K562 (cell line): ENCODE measurements around the gene CELSR1. TPM values are rescaled to one million over a fixed set of nuclear protein-coding genes. Genes with fewer than 3 reads are reported as not detected.

Source experiments
- ARID3A ChIP-seq: IDR thresholded peaks from 2 replicates; pipeline ENCODE4 v1.6.1; 2012; ENCODE audit warnings: low read depth, low read length, improper control_type of control experiment, borderline replicate concordance
- CHAMP1 ChIP-seq: fragments of 450-650 bp; IDR thresholded peaks from 2 replicates; pipeline ENCODE4 v1.6.1; 2016; ENCODE audit warnings: mild to moderate bottlenecking
- HDAC1 ChIP-seq, 2 experiments: fragments of 450-650 bp; IDR thresholded peaks; 2 replicates each; pipeline ENCODE4 v1.6.1; 2016 to 2017; ENCODE audit warnings: inconsistent platforms in 1 of 2, mild to moderate bottlenecking in 1 of 2, moderate library complexity in 1 of 2
- HNRNPL ChIP-seq: fragments of 200-400 bp; formaldehyde crosslinking; IDR thresholded peaks from 2 replicates; pipeline ENCODE4 v1.6.1; 2017; ENCODE audit warnings: low read depth, mild to moderate bottlenecking, low read length
- LEF1 ChIP-seq: fragments of 450-650 bp; IDR thresholded peaks from 2 replicates; pipeline ENCODE4 v1.6.1; 2016; ENCODE audit warnings: mild to moderate bottlenecking
- MTA1 ChIP-seq: fragments of 450-650 bp; IDR thresholded peaks from 2 replicates; pipeline ENCODE4 v1.6.1; 2017; ENCODE audit warnings: borderline replicate concordance
- PRMT5 ChIP-seq: sonication (generic); formaldehyde crosslinking; IDR thresholded peaks from 2 replicates; pipeline ENCODE4 v1.5.0; 2020; ENCODE audit warnings: missing genetic modification reagents
- RAD21 ChIP-seq, 2 experiments: fragments of 250-450 bp in 1 of 2; fragments of 450-650 bp in 1 of 2; sonication (Bioruptor Pico) in 1 of 2; formaldehyde crosslinking in 1 of 2; IDR thresholded peaks in 1 of 2; conservative IDR thresholded peaks in 1 of 2; 2 replicates each; pipeline versions ENCODE4 v1.4.0 to v1.8.0; 2020 to 2022; ENCODE audit warnings: mild to moderate bottlenecking in 2 of 2, moderate library complexity in 1 of 2
- SMC3 ChIP-seq: conservative IDR thresholded peaks from 2 replicates; pipeline ENCODE4 v1.6.1; 2011; ENCODE audit warnings: low read depth, low read length, improper control_type of control experiment; ENCODE audit not compliant: insufficient read depth
- polyA plus RNA-seq, 8 experiments: library from polyadenylated mRNA; depleted of rRNA in 4 of 8; stranded (reverse) in 5 of 8; unstranded in 3 of 8; fragments of >200 nt; fragmentation: Nextera tagmentation in 2 of 8; fragmentation: Illumina TruSeq in 1 of 8; extraction: Ambion mirVana in 2 of 8; extraction: Trizol in 1 of 8; gene quantifications; 2 replicates each; pipeline versions ENCODE4 v1.2.1 to v1.2.3, GENCODE V29; 2011 to 2014; ENCODE audit warnings: inconsistent platforms in 1 of 8, missing spikeins in 1 of 8
- total RNA-seq, 7 experiments: library from RNA; depleted of rRNA in 6 of 7; stranded (reverse); fragments of >200 nt in 6 of 7; fragmentation: Illumina TruSeq in 2 of 7; extraction: Trizol in 2 of 7; gene quantifications; 2 replicates each; pipeline versions ENCODE4 v1.2.1 to v1.2.3, GENCODE V29; 2011 to 2021; ENCODE audit warnings: low replicate concordance in 1 of 7
- TF ChIP-seq, protein P1 (sequence below): fragments of 450-650 bp; formaldehyde crosslinking; IDR thresholded peaks from 2 replicates; pipeline ENCODE4 v1.4.0; 2022; ENCODE audit warnings: mild to moderate bottlenecking, moderate library complexity
- TF ChIP-seq, protein P2 (sequence below), 2 experiments: fragments of 450-650 bp; formaldehyde crosslinking in 1 of 2; IDR thresholded peaks; 2 replicates each; pipeline versions ENCODE4 v1.4.0 to v1.6.1; 2014 to 2020; ENCODE audit warnings: mild to moderate bottlenecking in 2 of 2, borderline replicate concordance in 1 of 2, low read depth in 1 of 2

Gene CELSR1
- total and polyA plus RNA-seq, 9 of the 15 experiments (the other 6 are each of a cell fraction or from before 2014, with no cell fraction given): under 0.01 to 0.09 TPM; not detected in 7

DNA sequence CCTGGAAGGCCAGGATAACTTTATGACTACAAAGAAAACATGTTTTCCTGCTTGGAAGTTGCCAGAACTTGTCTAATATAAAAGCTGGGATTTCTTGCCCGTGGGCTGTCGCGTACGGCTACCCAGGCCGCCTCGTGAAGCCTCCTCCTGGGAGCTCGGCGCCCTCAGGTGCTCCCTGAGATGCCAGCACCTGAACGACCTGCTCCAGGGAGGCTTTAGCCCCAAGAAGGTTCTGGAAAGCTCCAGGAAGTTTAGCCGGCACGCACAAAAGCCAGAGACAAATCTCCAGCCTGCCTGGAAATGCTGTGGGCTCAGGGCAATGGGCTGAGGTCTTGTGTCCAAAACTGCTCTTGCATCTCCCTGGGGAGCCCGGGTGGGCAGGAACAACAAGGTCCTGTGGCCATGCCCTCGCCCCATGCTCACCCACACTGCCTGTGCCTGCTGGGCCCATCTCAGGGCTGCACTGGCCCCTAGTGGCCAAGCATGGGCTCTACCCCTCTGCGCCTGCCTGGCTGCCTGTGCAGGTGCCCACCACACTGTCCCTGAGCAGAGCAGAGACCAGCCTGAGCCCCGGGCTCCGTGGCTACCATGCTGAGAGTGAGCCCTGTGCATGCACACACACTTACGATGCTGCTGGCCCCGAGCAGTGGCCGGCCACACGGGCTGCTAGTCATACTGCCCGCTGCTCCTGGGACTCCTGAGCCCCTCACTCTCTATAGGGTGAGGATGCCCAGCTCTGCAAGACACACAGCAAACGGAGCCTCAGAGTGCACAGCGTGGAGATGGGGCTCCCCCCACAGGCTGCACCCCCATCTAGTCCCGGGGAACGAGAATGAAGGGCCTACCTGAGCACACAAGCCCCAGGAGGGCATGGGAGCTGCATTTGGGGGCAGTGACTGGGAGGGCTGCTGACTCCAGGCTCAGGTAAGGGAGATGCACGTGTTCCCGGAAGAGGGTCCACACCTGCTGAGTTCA is 4.9 kb upstream of the CELSR1 start (continued):
- TF ChIP-seq, protein P1, sequence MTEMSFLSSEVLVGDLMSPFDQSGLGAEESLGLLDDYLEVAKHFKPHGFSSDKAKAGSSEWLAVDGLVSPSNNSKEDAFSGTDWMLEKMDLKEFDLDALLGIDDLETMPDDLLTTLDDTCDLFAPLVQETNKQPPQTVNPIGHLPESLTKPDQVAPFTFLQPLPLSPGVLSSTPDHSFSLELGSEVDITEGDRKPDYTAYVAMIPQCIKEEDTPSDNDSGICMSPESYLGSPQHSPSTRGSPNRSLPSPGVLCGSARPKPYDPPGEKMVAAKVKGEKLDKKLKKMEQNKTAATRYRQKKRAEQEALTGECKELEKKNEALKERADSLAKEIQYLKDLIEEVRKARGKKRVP (CRISPR knock-in tag): no peak
- TF ChIP-seq CHAMP1: no peak
- TF ChIP-seq, protein P2, sequence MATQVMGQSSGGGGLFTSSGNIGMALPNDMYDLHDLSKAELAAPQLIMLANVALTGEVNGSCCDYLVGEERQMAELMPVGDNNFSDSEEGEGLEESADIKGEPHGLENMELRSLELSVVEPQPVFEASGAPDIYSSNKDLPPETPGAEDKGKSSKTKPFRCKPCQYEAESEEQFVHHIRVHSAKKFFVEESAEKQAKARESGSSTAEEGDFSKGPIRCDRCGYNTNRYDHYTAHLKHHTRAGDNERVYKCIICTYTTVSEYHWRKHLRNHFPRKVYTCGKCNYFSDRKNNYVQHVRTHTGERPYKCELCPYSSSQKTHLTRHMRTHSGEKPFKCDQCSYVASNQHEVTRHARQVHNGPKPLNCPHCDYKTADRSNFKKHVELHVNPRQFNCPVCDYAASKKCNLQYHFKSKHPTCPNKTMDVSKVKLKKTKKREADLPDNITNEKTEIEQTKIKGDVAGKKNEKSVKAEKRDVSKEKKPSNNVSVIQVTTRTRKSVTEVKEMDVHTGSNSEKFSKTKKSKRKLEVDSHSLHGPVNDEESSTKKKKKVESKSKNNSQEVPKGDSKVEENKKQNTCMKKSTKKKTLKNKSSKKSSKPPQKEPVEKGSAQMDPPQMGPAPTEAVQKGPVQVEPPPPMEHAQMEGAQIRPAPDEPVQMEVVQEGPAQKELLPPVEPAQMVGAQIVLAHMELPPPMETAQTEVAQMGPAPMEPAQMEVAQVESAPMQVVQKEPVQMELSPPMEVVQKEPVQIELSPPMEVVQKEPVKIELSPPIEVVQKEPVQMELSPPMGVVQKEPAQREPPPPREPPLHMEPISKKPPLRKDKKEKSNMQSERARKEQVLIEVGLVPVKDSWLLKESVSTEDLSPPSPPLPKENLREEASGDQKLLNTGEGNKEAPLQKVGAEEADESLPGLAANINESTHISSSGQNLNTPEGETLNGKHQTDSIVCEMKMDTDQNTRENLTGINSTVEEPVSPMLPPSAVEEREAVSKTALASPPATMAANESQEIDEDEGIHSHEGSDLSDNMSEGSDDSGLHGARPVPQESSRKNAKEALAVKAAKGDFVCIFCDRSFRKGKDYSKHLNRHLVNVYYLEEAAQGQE (IDR thresholded peaks at IDR 0.05; ENCODE audit: borderline replicate concordance): peak; percentile 55
- TF ChIP-seq, protein P2 (CRISPR knock-in tag; IDR thresholded peaks at IDR 0.05; ENCODE audit: low read depth): no peak
- TF ChIP-seq SMC3: peak; percentile 53; the same call in 1 of the 2 replicates
- TF ChIP-seq MTA1: no peak
- no peak for TF ChIP-seq HDAC1 (IDR thresholded peaks at IDR 0.05)
- TF ChIP-seq PRMT5 (CRISPR knock-in tag): no peak
- TF ChIP-seq LEF1: no peak
- TF ChIP-seq HNRNPL: peak; percentile 56; the same call in 1 of the 2 replicates
- TF ChIP-seq ARID3A: no peak
- peak; percentile 48 to 83 for TF ChIP-seq RAD21 (CRISPR knock-in tag; conservative IDR thresholded peaks at IDR 0.05 in 1 of 2, IDR thresholded peaks at IDR 0.05 in 1 of 2)
